ENCODE measurements around the gene TMLHE. TPM values are rescaled to one million over a fixed set of nuclear protein-coding genes. Genes with fewer than 3 reads are reported as not detected.
"Not testable (repeated sequence)": the region's sequence is repeated elsewhere in the genome, so short reads cannot be mapped to it uniquely, and the experiment has no call there.

The TMLHE gene
- polyA plus RNA-seq, 3 donors = 14.3 to 28.3 (median 28.2) TPM

DNA sequence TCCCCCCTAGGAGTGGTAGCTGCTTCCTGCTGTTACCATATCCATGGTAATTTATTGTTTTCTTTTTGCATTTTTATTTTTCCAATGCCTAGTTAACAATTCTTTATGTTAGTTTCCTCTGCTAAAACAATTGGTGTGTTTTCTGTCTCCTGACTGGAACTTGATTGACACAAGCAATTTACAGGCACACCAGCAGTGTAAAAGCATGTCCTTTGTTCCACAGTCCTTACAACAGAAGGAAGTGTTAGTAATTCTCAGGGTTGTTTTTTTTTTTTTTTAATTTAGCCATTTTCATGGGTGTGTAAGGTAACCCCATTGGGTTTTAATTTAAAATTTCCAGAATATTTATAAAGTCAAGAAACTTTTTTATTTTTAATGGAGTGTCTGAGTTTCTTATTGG is 25.0 kb upstream of the TMLHE start:
- H3K9me3 Mint-ChIP-seq = peaks cover 0 to 20% (median 3%) of the 10 kb centered on the region in 7 donors
- Histone ChIP-seq H3K27me3 (ENCODE audit: control insufficient read depth in 2 of 2, insufficient read depth in 2 of 2, low read length in 2 of 2) (no peaks in the 10 kb centered on the region), H4K20me1 (ENCODE audit: insufficient read depth, low read length) (no peaks in the 10 kb centered on the region), H3K9ac (ENCODE audit: insufficient read depth, low read length, poor library complexity, severe bottlenecking) (no peak overlapping the region), H3K4me1 (ENCODE audit: control insufficient read depth in 1 of 2, insufficient read depth in 2 of 2, low read length in 2 of 2) (peaks cover 0 to 1% of the 10 kb centered on the region in 2 donors), H2AFZ (ENCODE audit: insufficient read depth, low read depth, low read length, poor library complexity, severe bottlenecking) (no peak overlapping the region), H3K36me3 (replicated peaks in 1 of 2; ENCODE audit: control insufficient read depth in 1 of 2, insufficient read depth in 2 of 2, low read length in 2 of 2) (no peaks in the 10 kb centered on the region), H3K9me3 (replicated peaks in 1 of 2; ENCODE audit: control insufficient read depth in 1 of 2, insufficient read depth in 1 of 2, low read length in 2 of 2) (no peaks in the 10 kb centered on the region), H3K4me3 (replicated peaks in 1 of 3; ENCODE audit: low read depth in 2 of 3, low read length in 3 of 3) (no peak overlapping the region), H3K4me2 (replicated peaks; ENCODE audit: extremely low read depth, low read length, poor library complexity, severe bottlenecking) (no peak overlapping the region), H3K27ac (ENCODE audit: low read depth in 1 of 2, low read length in 2 of 2) (no peak overlapping the region), H3K79me2 (ENCODE audit: insufficient read depth, low read length) (no peaks in the 10 kb centered on the region)
- H3K4me3 Mint-ChIP-seq = no peak overlapping the region
- peaks cover 0 to 5% (median 4%) of the 10 kb centered on the region in 3 donors for H3K27me3 Mint-ChIP-seq (ENCODE audit: low read depth in 3 of 3)
- no peak overlapping the region for H3K27ac Mint-ChIP-seq
- no peak for TF ChIP-seq CTCF (IDR thresholded peaks at IDR 0.05)
- intact Hi-C loops (cut with micrococcal nuclease) = no loop called here
- H3K4me1 Mint-ChIP-seq = peaks cover 7% of the 10 kb centered on the region
- no peak for DNase-seq
- peaks cover 0 to 1% of the 10 kb centered on the region in 2 donors for H3K36me3 Mint-ChIP-seq

- H3K4me1 Mint-ChIP-seq; H3K4me3 ChIP-seq (replicated peaks in 1 of 3; ENCODE audit: low read depth in 2 of 3, low read length in 3 of 3); H3K27me3 Mint-ChIP-seq (ENCODE audit: low read depth in 3 of 3); intact Hi-C loops (cut with micrococcal nuclease); H3K79me2 ChIP-seq (ENCODE audit: insufficient read depth, low read length); H3K27ac ChIP-seq (ENCODE audit: low read depth in 1 of 2, low read length in 2 of 2); H3K4me1 ChIP-seq (ENCODE audit: control insufficient read depth in 1 of 2, insufficient read depth in 2 of 2, low read length in 2 of 2); H3K4me2 ChIP-seq (replicated peaks; ENCODE audit: extremely low read depth, low read length, poor library complexity, severe bottlenecking); H4K20me1 ChIP-seq (ENCODE audit: insufficient read depth, low read length); H2AFZ ChIP-seq (ENCODE audit: insufficient read depth, low read depth, low read length, poor library complexity, severe bottlenecking); H3K4me3 Mint-ChIP-seq; H3K9me3 ChIP-seq (replicated peaks in 1 of 2; ENCODE audit: control insufficient read depth in 1 of 2, insufficient read depth in 1 of 2, low read length in 2 of 2); H3K36me3 ChIP-seq (replicated peaks in 1 of 2; ENCODE audit: control insufficient read depth in 1 of 2, insufficient read depth in 2 of 2, low read length in 2 of 2); H3K27me3 ChIP-seq (ENCODE audit: control insufficient read depth in 2 of 2, insufficient read depth in 2 of 2, low read length in 2 of 2); H3K27ac Mint-ChIP-seq; H3K36me3 Mint-ChIP-seq; H3K9ac ChIP-seq (ENCODE audit: insufficient read depth, low read length, poor library complexity, severe bottlenecking); DNase-seq: not testable (repeated sequence)
- WGBS (ENCODE audit: insufficient coverage) = no CpG with 5 or more reads among the region's 1 CpG
- peaks cover 1 to 30% (median 11%) of the 10 kb centered on the region in 7 donors for H3K9me3 Mint-ChIP-seq
These were observed 22.3 kb upstream of the TMLHE start for GRCh38 chrX:155635019-155635418.

Data from CD14-positive monocyte (primary cell).